HG03442 (cell line): ENCODE results near the gene PDE3B.
"Not testable (repeated sequence)": the region's sequence is repeated elsewhere in the genome, so short reads cannot be mapped to it uniquely, and the experiment has no call there.

ENCODE experiments used
- ATAC-seq: cut with Tn5 transposase; IDR thresholded peaks from one replicate; pipeline ENCODE4 v1.9.1; 2021; ENCODE audit warnings: mild to moderate bottlenecking, moderate library complexity; ENCODE audit not compliant: unreplicated experiment

Gene PDE3B

DNA sequence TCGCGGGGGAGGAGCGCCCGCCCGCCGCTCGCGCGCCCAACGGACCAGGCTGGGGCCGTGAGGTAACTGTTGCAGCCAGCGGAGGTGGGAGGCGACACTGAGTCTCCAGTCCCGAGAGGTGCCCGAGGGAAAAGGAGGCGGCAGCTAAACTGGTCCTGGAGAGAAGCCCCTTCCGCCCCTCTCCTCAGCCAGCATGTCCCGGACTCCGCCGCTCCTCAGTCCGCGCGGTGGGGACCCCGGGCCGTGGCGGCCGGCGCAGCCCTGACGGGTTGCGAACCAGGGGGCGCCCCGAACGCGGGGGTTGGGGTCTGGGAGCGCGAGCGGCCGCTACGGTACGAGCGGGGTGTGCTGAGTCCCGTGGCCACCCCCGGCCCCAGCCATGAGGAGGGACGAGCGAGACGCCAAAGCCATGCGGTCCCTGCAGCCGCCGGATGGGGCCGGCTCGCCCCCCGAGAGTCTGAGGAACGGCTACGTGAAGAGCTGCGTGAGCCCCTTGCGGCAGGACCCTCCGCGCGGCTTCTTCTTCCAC lies at the start of gene PDE3B:
Gene PDE3B, plus strand, starts transcription at position 108 of the 529 bp plus-strand sequence. Its CDS starts 272 bp downstream, at position 380.
- peak; percentile 70 for ATAC-seq

DNA sequence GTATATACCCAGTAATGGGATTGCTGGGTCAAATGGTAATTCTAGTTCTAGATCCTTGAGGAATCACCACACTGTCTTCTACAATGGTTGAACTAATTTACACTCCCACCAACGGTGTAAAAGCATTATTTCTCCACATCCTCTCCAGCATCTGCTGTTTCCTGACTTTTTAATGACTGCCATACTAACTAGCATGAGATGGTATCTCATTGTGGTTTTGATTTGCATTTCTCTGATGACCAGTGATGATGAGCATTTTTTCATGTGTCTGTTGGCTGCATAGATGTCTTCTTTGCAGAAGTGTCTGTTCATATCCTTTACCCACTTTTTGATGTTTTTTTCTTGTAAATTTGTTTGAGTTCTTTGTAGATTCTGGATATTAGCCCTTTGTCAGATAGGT lies 48.3 kb upstream of the PDE3B start:
- ATAC-seq: not testable (repeated sequence)

GRCh38 chr11:14607713-14608112 lies 35.9 kb upstream of the PDE3B start:
- no peak for ATAC-seq

DNA sequence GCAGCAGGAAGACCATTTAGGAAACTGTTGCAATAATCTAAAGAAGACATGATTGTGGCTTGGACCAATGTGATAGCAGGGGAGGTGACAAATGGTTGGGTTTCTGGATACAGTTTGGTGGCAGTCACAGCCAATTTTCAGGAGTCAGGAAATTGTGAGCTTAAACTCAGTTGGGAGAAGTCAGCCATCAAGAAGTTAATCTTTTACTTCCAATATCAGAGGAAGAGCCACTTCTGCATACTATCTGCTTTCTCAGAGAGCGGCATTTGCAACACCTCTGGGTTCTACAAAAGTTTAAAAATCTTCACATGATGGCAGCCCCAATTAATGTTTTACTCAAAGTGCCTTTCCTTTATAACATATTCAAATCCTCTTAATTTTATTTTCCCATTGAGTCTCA lies 33.7 kb upstream of the PDE3B start:
- ATAC-seq: no peak

DNA sequence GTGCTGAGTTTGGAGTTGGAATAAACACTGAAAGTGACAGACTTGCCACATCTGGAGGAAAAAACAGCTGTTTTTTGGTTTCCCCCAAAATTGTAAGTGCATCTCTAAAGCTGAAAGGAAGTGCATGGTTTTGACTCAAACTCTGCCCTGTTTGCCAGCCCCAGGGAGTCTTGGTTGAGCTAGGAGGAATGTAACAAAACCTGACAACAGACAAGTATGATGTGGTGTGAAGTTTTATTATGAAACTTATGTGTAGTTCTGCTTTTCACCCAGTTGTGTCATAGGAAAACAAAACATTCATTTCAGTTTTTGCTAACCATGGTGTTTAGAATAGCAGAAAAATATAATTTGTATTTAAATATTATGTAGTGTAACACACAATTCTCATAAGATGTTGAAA lies 31.7 kb upstream of the PDE3B start:
- ATAC-seq: no peak

- no peak for ATAC-seq
Measured at GRCh38 chr11:14612694-14613093, 30.9 kb upstream of the PDE3B start.

- no peak for ATAC-seq
Measured at GRCh38 chr11:14614091-14614622, 29.4 kb upstream of the PDE3B start.

DNA sequence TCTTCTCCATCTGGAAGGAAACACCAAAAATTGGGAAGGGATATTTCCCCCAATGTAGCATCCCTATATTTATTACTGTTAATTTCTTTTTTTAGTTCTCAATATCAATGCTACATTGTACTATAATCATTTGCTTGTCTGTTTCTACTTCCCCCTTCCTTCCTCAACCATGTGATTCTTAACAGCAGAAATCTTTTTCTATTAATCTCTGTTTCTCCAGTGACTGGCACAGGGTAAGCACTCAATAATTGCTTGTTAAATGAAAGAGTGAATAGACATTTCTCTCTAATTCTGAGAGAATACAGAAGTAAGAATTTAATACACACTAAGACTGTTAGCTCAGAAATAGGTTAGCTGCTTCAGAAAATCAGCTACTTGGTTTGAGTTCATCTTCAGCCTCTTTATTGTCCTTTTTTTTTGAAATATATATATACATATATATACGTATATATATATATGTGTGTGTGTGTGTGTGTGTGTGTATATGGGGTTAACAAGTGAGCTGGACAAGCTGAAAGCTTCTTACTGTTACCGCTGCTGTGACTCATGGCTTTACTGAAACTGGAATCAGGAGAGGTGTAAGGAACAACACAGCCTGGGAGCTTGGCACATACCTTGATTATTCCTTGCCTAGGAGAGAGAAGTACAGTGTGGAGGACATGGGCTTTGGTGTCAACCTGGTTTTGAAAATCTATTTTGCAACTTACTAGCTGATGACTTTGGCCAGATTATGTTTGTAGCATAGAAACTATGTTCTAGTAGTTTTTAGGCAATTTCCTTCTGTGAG lies 26.2 kb upstream of the PDE3B start:
- ATAC-seq: no peak

DNA sequence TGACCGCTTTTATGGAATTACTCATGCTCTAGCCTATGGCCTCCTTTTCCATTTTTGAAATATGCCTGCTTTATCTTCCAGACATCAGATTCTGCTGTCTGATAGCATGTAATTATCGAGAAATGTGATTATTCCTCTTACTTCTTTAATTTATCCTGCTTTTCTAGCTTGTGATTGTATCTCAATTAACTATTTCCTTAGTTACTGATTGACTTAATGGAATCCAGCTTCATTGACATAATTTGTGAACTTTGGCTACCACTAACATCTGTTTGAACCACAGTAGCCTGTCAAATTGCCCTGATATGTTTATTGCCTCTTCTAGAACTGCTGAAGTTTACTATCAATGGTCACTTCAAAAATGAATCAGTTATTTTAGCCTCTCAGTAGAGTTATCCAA lies 25.5 kb upstream of the PDE3B start:
- no peak for ATAC-seq

GRCh38 chr11:14619603-14620531 lies 23.7 kb upstream of the PDE3B start:
- ATAC-seq: no peak

DNA sequence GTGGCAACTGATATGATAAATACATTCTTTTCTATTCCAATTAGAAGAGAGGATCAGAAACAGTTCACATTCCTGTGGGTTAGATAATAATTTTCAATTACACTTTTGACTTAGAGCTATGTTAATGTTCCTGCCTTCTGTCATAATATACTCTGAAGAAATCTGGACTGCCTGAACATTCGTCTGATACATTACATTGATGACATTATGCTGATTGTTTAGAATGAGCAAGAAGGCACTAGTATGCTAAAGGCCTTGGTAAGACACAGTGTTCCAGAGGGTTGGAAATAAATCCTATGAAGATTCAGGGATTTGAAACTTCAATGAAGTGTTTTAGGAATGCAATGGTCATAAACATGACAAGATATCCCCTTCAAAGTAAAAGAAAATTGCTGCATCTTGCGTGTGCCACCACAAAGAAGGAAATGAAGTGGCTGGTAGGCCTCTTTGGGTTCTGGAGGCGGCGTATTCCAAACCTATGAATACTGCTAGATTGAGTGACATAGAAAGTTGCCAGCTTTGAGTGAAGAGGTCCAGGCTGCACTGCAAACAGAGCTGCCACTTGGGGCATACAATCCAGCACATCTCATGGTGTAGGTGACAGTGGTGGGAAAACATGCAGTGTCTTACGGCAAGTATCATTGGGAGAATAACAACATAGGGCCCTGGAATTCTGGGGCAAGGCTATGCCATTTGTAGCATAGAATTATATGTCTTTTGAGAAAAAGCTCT lies 21.2 kb upstream of the PDE3B start:
- no peak for ATAC-seq

- ATAC-seq: no peak
Measured at GRCh38 chr11:14623036-14623435, 20.6 kb upstream of the PDE3B start.

DNA sequence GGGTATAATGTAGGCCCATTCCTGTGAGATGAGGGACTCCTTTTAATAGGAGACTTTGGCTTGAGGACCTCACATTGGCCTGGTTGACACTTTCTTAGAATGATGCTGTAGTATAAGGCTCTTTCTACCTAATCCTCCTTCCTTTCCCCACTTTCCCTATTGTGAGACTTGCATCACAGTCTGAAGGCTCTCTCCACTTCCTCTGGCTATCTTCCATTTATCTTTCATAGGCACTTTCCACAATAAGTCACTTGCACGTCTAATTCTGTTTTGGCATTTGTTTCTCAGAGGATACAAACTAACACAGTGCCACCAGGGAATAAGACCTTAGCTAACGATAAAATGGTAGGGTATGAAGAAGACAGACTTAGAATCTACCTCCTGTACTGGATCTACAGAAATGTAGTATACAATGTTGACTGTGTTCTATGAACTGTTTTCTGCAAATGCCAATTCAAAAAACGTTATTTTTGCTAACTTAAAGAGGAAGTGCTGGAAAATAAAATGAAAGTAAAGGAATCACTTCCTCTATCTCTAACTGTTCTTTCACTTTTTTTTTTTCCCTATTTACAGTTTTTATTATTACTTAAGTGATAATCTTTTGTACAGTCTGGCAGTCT lies 17.9 kb upstream of the PDE3B start:
- ATAC-seq: no peak

DNA sequence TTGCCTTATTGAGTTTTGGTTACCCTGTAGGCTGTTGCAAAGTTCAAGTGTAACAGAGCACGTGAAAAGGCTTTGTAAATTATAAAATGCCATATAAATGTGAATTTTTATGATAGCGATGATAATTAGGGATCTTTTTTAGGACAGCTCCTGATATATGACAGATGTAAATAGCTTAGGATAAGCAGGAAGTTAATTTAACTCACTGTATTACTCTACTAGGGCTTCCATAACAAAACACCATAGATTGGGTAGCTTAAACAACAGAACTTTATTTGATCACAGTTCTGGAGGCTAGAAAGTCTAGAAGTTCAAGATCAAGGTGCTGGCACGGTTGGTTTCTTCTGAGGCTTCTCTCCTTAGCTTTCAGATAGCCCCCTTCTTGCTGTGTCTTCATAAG lies 17.0 kb upstream of the PDE3B start:
- ATAC-seq: no peak

- ATAC-seq: not testable (repeated sequence)
Measured at GRCh38 chr11:14633506-14634224, 9.9 kb upstream of the PDE3B start.

GRCh38 chr11:14634813-14635212 lies 8.8 kb upstream of the PDE3B start:
- ATAC-seq: no peak

DNA sequence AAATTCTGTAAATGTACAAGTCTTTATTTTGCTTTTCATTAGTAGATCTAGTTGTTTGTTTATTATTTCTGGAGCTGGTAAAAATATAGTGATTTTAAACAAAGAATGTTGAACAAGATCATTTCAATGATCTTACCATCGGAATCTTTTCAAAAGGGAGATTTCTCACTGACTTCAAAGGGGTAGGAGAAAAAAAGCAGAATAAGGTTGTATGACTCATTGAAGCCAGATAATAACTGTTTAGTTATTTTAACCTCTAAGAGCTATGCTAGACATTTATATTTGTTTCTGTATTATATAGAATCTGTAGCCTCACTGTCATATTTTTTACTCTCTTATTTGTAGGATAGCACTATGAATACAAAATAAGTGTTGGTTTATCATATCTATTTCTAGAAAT lies 8.1 kb upstream of the PDE3B start:
- ATAC-seq: no peak

DNA sequence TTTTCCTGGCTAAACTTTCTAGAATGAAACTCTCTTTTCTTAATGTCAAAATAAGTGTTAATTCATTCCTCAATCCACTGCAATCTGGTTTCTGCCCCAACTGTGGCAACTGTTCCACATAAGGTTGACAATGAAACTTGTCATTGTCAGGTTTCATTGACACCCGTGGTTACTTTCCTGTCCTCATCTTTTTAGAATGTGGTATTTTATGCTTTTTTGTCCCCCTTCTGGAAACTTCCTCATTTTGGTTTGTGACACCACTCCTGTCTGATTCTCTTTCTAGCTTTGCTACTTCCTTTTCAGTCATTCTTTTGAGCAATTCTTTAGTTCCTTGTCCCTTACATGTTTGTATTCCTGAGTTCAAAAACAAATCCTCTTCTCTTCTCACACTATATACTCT lies 7.5 kb upstream of the PDE3B start:
- no peak for ATAC-seq

- no peak for ATAC-seq
Measured at GRCh38 chr11:14637868-14638409, 5.7 kb upstream of the PDE3B start.
